Inflammatory macrophage treated with lipopolysaccharide for 1 hour (primary cell): ENCODE results near the gene NTMT2.

Experiments used
- DNase-seq, 2 donors: peaks; one replicate each; pipeline ENCODE4 v3.0.0-alpha.2; 2020 to 2022

Gene NTMT2

GRCh38 chr1:170213596-170213995, 67.8 kb downstream of the NTMT2 start:
- no peak for DNase-seq

- DNase-seq, result no peak
These were observed 68.6 kb downstream of the NTMT2 start for GRCh38 chr1:170214117-170215032.

GRCh38 chr1:170215072-170215885, 69.5 kb downstream of the NTMT2 start:
- no peak for DNase-seq

- no peak for DNase-seq
These were observed 71.9 kb downstream of the NTMT2 start for GRCh38 chr1:170217517-170218256.

- no peak for DNase-seq
These were observed 72.5 kb downstream of the NTMT2 start for GRCh38 chr1:170218257-170218650.
